ENCODE results near the gene B3GALNT2.
A peak's percentile ranks its signal among the peaks of the same experiment; 100 is the strongest.

Gene B3GALNT2

DNA sequence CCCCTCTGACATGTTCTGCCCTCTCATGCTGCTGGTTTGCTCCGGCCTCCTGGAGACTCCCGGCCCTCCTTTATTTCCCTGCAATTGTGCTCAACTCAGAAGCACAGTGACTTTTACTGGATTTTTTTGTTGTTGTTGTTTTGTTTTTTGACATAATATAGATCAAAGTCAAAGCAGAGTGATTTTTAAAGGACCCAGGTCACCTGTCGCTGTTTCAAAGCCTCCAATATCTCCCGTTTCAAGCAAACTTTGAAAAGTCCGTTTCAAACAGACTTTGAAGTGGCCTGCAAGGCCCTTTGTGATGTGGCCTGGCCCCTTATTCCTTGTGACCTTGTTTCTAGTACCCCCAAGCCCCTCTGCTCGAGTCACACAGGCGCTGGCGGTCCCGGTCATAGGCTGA is 78.9 kb downstream of the B3GALNT2 start:
- Histone ChIP-seq H3K27me3 (ENCODE audit: low read depth) (no peaks in the 10 kb centered on the region), H3K36me3 (replicated peaks) (no peaks in the 10 kb centered on the region), H3K9me3 (no peaks in the 10 kb centered on the region), H3K4me1 (no peaks in the 10 kb centered on the region), H3K4me3 (no peak overlapping the region)
- in situ Hi-C loops (cut with MboI; ENCODE audit: low sequenced_read_pairs) = loop anchor here (10.0 kb wide), 1 partner anchor 331 kb away; no protein-coding TSS in a partner anchor
- DNase-seq (ENCODE audit: low spot score in 2 of 2) = no peak

DNA sequence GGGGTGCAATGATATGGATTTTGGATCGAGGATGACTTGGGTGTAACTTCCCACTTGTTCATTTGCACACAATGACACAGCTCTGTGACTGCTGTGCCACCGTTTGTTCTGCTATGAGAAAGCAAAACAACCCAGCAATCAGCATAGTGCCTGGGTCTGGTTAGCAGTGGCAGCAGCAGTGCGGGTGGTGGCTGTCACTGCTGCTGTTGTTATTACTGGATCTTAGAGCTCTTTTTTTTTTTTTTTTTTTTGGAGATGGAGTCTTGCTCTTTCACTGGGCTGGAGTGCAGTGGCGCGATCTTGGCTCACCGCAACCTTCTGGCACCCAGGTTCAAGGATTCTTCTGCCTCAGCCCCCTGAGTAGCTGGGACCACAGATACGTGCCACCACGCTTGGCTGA is 80.2 kb downstream of the B3GALNT2 start:
- Histone ChIP-seq H3K36me3 (replicated peaks) (no peaks in the 10 kb centered on the region), H3K4me1 (no peaks in the 10 kb centered on the region), H3K4me3 (no peak overlapping the region), H3K9me3 (no peaks in the 10 kb centered on the region), H3K27me3 (ENCODE audit: low read depth) (no peaks in the 10 kb centered on the region)
- in situ Hi-C loops (cut with MboI; ENCODE audit: low sequenced_read_pairs) = loop anchor here (10.0 kb wide), 1 partner anchor 329 kb away; no protein-coding TSS in a partner anchor
- no peak for DNase-seq (ENCODE audit: low spot score in 2 of 2)

DNA sequence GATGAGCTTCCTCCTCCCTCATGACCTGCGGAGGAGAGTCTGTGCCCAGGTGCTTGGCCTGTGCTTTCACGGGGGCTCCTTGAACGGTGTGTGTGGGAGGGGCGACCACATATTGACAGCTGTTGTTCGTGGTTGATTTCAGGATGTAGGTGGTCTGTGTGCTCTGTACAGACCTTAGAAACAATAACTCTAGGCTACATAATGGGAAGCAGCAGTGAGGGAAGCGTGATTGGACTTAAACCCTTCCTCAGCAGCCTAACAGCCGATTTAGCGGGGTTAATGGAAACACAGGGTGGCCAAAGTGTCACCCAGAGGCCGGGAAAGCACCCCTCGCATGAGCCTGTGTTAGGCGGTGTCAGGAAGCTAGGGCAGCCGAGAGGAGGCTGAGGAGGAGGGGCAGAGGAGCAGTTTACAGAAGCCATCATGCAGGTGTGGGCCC is 81.0 kb downstream of the B3GALNT2 start:
- in situ Hi-C loops (cut with MboI; ENCODE audit: low sequenced_read_pairs) = loop anchor here (10.0 kb wide), 1 partner anchor 328 kb away; no protein-coding TSS in a partner anchor
- DNase-seq (ENCODE audit: low spot score in 2 of 2) = no peak
- no peaks in the 10 kb centered on the region for H3K9me3 ChIP-seq

DNA sequence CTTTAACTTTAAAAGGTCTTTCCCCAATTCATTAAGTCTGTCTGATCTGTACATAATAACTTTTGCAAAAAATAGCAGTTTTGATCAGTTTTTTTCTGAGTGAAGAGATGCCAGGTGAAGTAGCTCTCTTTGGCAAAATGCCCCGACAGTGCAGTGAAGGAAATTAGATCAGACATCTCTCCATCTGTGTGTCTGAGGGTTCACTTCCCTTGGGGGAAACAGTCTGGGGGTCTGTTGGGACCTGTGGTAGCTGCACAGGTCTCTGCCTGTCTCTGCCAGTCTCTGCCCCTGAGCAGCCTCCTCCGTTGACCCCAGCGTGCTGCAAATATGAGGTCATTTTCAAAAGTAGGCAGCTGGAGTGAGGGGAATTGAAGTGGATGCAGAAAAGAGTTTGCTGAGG is 82.5 kb downstream of the B3GALNT2 start:
- peaks cover 4% of the 10 kb centered on the region; the same call in 1 of the 2 replicates for H3K36me3 ChIP-seq (replicated peaks)
- H3K4me1 ChIP-seq = no peaks in the 10 kb centered on the region
- H3K9me3 ChIP-seq = no peaks in the 10 kb centered on the region
- H3K27me3 ChIP-seq (ENCODE audit: low read depth) = no peaks in the 10 kb centered on the region
- no peak for DNase-seq (ENCODE audit: low spot score in 2 of 2)
- in situ Hi-C loops (cut with MboI; ENCODE audit: low sequenced_read_pairs) = loop anchor here (10.0 kb wide), 1 partner anchor 327 kb away; no protein-coding TSS in a partner anchor
- no peak overlapping the region for H3K4me3 ChIP-seq

More for the DNA sequence above, 81.0 kb downstream of the B3GALNT2 start:
- Histone ChIP-seq H3K36me3 (replicated peaks) (no peaks in the 10 kb centered on the region), H3K4me3 (no peak overlapping the region), H3K4me1 (no peaks in the 10 kb centered on the region), H3K27me3 (ENCODE audit: low read depth) (no peaks in the 10 kb centered on the region)

DNA sequence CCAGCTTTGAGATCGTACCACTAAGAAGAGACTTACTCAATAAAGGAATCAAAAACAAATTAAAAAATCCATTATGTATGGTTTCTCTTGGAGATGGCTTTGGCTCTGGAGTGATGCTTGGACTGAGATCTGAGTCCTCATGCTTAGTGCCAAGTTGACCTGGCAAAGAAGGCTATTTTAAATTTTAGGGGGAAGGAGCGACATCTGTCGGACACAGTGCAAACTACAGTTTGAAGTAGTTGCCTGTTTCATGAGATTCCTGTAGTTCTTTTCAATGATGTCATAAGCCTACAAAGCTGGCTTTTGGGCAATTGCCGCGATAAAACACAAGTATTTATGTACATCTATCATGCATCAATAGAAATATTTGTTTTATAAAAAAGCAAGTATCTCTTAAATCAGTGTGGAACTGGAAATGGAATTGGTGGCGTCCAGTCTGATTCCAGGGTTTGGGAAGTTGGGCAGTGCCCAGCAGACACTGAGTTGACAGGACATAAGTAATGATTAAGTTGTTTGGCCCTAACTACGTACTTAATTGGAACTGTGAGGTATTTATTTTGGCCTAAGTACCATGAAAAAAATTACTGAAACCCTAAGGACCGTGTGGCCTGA is 87.1 kb downstream of the B3GALNT2 start:
- no peaks in the 10 kb centered on the region for H3K9me3 ChIP-seq
- H3K4me3 ChIP-seq = no peak overlapping the region
- in situ Hi-C loops (cut with MboI; ENCODE audit: low sequenced_read_pairs) = loop anchor here (10.0 kb wide), 1 partner anchor 172 kb away; no protein-coding TSS in a partner anchor
- H3K27me3 ChIP-seq (ENCODE audit: low read depth) = no peaks in the 10 kb centered on the region
- DNase-seq (ENCODE audit: low spot score in 2 of 2) = peak; percentile 51 to 72
- H3K4me1 ChIP-seq = no peaks in the 10 kb centered on the region
- peaks cover 10% of the 10 kb centered on the region for H3K36me3 ChIP-seq (replicated peaks)

DNA sequence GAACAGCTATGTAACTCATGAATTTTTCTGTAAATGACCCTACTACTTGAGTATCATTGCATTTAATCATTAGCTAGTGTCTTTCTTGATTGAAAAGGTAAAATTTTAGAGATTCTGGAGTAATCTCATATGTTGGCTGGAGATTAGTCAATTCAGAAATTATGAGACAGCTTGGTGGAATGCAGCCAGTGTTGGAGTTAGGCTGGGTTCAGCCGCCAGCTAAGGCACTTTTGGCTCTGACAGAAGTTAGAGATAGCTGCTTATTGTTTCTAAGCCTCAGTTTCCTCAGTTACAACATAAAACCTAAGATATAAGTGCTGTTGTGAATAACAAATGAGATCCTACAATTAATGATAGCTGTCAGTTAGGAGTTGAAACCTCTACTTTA is 87.6 kb downstream of the B3GALNT2 start:
- no peaks in the 10 kb centered on the region for H3K4me1 ChIP-seq
- H3K4me3 ChIP-seq = no peak overlapping the region
- no peak for DNase-seq (ENCODE audit: low spot score in 2 of 2)
- H3K27me3 ChIP-seq (ENCODE audit: low read depth) = no peaks in the 10 kb centered on the region
- H3K36me3 ChIP-seq (replicated peaks) = peaks cover 10% of the 10 kb centered on the region
- no peaks in the 10 kb centered on the region for H3K9me3 ChIP-seq
- in situ Hi-C loops (cut with MboI; ENCODE audit: low sequenced_read_pairs) = loop anchor here (10.0 kb wide), 1 partner anchor 172 kb away; no protein-coding TSS in a partner anchor

DNA sequence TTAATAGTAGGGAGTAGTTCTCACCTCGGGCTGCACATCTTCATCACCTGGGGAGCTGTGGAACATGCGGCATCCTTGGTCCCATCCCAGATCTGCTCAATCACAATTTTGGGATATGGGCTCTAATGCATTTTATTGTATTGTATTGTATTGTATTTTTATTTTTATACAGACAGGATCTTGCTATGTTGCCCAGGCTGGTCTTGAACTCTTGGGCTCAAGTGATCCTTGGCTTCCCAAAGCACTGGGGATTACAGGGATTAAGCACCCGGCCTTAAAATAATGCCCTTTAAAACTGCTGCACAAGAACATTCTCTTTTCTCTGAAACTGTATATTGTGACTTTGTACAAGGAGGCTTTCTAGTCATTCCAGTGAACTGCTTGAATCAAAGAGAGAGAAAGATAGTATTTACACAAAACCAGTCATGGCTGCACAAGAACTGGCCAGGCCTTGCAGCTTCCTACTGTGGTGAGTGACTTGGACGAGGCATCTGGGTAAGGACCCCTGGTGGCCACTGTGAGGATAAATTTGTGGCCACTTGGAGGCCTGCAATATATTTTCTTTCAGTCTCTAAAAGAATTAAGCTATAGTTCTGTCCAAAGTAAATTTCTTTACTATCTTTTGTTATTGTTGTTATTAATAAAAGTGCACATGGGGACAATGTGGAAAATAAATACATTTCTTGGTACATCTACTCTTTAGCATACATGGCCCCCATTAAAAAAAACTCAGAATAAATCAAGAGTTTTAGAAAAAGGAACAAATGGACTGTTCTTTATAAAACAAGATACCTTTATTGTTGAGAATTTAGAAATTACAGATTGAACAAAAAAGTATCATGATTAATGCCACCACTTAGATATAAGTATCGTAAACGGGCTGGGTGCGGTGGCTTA is 89.0 kb downstream of the B3GALNT2 start:
- H3K9me3 ChIP-seq = no peaks in the 10 kb centered on the region
- no peak overlapping the region for H3K4me3 ChIP-seq
- peak; percentile 76 for DNase-seq (ENCODE audit: low spot score in 2 of 2)
- H3K36me3 ChIP-seq (replicated peaks) = peaks cover 10% of the 10 kb centered on the region
- H3K27me3 ChIP-seq (ENCODE audit: low read depth) = no peaks in the 10 kb centered on the region
- H3K4me1 ChIP-seq = no peaks in the 10 kb centered on the region
- in situ Hi-C loops (cut with MboI; ENCODE audit: low sequenced_read_pairs) = loop anchor here (10.0 kb wide), 1 partner anchor 170 kb away; no protein-coding TSS in a partner anchor

DNA sequence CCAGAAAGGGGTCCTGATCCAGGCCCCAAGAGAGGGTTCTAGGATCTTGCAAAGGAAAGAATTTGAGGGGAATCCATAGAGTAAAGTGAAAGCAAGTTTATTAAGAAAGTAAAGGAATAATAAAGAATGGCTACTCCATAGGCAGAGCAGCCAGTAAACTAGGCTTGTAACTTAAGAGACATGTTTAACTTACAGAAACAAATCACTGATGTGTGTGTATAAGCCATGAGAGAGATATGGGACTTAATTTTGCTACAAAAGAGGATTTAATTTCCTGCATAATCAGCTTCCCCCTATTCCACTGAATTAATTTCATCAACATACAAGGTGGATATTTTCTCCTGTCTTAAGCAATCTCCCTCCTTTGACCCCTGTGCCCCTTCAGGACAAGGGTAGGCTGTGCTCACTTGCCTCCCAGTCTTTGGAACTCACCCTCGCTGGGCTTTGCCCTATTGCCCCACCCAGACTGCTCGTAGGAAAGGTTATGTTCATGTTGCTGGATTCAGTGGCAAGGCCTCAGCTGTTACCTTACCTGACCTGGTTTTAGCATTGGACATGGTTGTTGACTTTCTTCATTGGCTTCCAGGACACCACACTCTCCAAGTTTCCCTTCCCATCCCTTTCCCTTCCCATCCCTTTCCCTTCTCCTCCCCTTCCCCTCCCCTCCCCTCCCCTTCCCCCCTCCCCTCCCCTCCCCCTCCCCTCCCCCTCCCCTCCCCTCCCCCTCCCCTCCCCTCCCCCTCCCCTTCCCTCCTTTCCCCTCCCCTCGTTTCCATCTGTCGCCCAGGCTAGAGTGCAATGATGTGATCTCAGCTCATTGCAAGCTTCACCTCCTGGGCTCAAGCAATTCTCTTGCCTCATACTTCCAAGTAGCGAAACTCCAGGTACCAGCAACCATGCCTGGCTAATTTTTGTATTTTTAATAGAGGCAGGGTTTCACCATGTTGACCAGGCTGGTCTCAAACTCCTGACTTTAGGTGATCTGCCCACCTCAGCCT is 92.5 kb downstream of the B3GALNT2 start:
- Histone ChIP-seq H3K9me3 (no peaks in the 10 kb centered on the region), H3K36me3 (replicated peaks) (peaks cover 6% of the 10 kb centered on the region), H3K4me3 (no peak overlapping the region), H3K4me1 (no peaks in the 10 kb centered on the region), H3K27me3 (ENCODE audit: low read depth) (no peaks in the 10 kb centered on the region)
- DNase-seq (ENCODE audit: low spot score in 2 of 2) = no peak
- in situ Hi-C loops (cut with MboI; ENCODE audit: low sequenced_read_pairs) = loop anchor here (10.0 kb wide), 1 partner anchor 167 kb away; no protein-coding TSS in a partner anchor

DNA sequence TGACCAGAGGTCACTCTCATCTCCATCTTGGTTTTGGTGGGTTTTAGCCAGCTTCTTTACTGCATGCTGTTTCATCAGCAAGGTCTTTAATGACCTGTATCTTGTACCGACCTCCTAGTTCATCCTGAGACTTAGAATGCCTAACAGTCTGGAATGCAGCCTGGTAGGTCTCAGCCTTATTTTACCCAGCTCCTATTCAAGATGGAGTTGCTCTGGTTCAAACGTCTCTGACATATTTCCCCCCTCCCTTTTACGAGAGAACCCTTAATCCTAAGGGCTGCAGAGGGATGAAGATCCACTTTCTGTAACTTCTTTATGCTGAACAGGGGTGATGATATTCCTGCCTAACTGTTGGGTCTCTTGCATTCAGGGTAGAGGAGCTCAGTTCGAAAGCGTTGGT is 93.8 kb downstream of the B3GALNT2 start:
- Histone ChIP-seq H3K27me3 (ENCODE audit: low read depth) (no peaks in the 10 kb centered on the region), H3K36me3 (replicated peaks) (peaks cover 6% of the 10 kb centered on the region), H3K4me1 (no peaks in the 10 kb centered on the region), H3K4me3 (no peak overlapping the region), H3K9me3 (no peaks in the 10 kb centered on the region)
- no peak for DNase-seq (ENCODE audit: low spot score in 2 of 2)
- in situ Hi-C loops (cut with MboI; ENCODE audit: low sequenced_read_pairs) = loop anchor here (10.0 kb wide), 1 partner anchor 166 kb away; no protein-coding TSS in a partner anchor

DNA sequence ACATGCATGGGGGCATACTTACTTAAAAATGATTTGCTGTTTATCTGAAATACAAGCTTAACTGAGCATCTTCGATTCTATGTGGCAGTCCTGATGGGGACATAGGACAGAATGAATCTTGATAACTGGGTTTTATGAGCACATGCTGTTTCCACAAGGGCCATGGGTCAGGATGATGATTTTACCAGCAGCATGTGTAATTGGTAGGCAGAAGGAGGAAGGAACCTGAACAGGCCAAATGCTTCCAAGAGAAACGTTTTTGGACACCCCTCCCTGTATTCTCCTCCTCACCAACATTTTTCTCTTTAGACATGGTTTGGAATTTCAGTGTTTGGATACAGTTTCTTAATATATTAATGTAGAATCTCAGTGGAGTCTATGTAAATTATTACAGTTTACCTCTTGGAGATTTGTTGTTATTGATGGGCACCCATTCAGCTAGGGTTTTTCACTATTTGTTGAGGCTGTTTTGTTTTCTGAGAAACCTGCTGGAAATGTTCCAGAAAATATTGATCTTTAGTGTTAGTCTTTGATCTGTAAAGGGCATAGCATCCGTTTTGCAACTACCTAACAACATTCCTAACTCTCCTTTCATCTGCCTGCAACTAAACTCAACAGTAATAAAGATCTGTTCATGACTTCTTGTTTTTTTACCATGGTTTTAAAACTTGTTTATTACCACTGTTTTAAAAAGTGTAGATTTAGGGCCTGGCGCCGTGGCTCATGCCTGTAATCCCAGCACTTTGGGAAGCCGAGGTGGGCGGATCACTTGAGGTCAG is 95.0 kb downstream of the B3GALNT2 start:
- in situ Hi-C loops (cut with MboI; ENCODE audit: low sequenced_read_pairs) = no loop called here

DNA sequence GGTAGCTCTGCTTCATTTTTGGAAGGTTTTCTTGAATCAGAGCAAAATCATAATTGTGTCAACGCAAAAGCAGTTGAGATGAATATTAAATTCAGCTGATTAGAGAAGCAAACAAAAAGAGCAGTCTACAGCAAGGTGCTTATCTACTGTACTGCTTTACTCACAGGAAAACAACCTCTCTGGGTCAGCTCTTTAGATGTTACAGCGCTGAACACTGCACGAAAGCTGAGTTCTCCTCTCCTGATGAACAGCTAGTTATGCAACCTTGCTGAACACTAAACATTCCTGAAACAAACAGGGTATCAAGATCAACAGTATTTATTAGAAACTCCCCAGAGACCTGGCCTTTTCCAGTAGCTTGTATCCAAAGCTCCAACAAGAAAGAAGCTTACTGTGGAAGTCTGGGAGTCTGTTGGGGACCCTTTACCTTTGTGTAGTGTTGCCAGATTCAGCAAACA is 95.7 kb downstream of the B3GALNT2 start:
- no peak for DNase-seq (ENCODE audit: low spot score in 2 of 2)
- in situ Hi-C loops (cut with MboI; ENCODE audit: low sequenced_read_pairs) = no loop called here
- no peaks in the 10 kb centered on the region for H3K4me1 ChIP-seq
- H3K4me3 ChIP-seq = no peak overlapping the region
- no peaks in the 10 kb centered on the region for H3K27me3 ChIP-seq (ENCODE audit: low read depth)
- no peaks in the 10 kb centered on the region for H3K9me3 ChIP-seq
- H3K36me3 ChIP-seq (replicated peaks) = no peaks in the 10 kb centered on the region; the same call in 1 of the 2 replicates

More for the DNA sequence above, 95.0 kb downstream of the B3GALNT2 start:
- no peak for DNase-seq (ENCODE audit: low spot score in 2 of 2)
- Histone ChIP-seq H3K36me3 (replicated peaks) (peaks cover under 1% of the 10 kb centered on the region), H3K27me3 (ENCODE audit: low read depth) (no peaks in the 10 kb centered on the region), H3K4me3 (no peak overlapping the region), H3K4me1 (no peaks in the 10 kb centered on the region), H3K9me3 (no peaks in the 10 kb centered on the region)

DNA sequence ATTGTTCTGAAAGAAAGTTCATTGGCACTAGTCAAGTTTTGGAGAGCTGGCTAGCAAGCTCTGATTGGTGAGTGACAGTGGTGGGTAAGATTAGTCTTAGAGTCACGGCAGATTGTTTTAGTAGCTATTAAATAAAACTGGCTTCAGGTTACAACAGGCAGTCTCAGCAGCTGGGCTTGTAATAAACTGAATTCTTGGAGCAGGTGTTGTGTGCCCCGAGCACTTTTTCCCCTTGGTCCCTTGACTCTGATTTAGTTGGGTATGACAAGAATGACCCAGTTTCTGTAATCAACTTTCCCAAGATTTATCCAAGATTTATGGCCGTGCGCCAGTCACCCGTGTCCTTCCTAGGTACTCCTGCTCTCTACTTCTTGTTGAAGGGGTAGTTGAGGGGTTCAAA is 96.8 kb downstream of the B3GALNT2 start:
- H3K9me3 ChIP-seq = no peaks in the 10 kb centered on the region
- no peaks in the 10 kb centered on the region; the same call in 1 of the 2 replicates for H3K36me3 ChIP-seq (replicated peaks)
- H3K27me3 ChIP-seq (ENCODE audit: low read depth) = no peaks in the 10 kb centered on the region
- DNase-seq (ENCODE audit: low spot score in 2 of 2) = no peak
- no peak overlapping the region for H3K4me3 ChIP-seq
- in situ Hi-C loops (cut with MboI; ENCODE audit: low sequenced_read_pairs) = no loop called here
- H3K4me1 ChIP-seq = no peaks in the 10 kb centered on the region; the same call in 1 of the 2 replicates

All from HAP-1 (cell line).